GOT3 (cell line): ENCODE results near the gene CEP63.
A peak's percentile ranks its signal among the peaks of the same experiment; 100 is the strongest.
"Not testable (repeated sequence)": the region's sequence is repeated elsewhere in the genome, so short reads cannot be mapped to it uniquely, and the experiment has no call there.

ENCODE experiments used
- DNase-seq: peaks from one replicate; lab custom pipeline; 2025; ENCODE audit warnings: mixed read lengths; lab: John Stamatoyannopoulos, UW

Gene CEP63

DNA sequence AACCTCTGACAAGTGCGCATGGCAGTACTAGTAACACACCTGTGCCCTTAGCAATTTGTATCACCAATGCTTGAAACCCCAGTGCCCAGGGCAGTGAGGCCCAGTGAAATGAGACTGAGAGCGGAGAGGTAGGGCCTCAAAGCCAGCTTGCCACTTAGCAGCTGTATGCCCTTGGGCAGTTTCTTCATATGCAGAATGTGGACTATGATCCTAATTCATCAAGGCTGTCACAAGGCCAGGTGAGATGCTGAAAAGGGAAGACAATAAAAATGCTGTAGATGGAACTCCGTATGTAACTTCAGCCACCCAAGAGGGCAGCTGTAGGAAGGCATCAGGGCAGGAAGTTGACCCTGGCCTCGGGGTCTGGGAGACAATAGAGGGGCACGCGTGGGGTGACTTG, 90.6 kb downstream of the CEP63 start:
- no peak for DNase-seq

DNA sequence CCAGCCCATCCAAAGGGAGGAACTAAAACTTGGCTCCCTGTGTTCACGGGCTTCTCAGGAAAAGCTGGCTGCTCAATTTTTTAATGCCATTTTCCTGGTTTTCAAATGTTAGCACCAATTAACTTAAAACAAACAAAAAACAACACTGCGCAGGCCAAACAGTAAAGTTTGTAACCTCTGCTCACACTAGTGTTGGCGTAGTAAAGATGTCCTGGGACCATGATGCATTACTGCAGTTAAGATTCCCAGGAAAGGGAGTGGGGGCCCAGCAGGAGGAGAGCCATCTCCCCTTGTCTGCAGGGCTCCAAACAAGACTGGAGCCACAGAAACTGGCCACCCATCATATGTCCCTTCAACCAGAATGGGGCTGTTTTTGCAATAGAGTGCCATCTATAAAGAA, 91.0 kb downstream of the CEP63 start:
- no peak for DNase-seq

DNA sequence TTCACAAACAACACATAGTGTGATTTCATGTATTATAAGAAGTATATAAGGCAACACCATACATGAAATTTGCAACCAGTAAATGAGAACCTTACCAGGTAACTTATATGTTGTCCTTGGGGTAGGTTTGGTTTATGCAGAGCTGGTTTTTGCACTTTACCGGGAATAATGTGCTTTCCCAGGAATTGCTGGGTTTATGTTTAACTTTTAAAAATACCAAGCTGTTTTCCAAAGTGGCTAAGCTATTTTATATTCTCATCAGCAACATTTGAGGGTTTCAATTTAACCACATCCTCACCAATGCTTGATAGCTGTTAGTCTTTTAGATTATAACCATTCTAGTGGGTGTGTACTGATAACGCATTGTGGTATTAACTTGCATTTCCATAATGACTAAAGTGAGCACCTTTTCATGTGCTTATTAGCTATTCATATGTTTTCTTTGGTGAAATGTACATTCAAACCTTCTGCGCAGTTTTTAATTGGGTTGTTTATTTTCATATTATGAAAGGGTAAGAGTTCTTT, 93.3 kb downstream of the CEP63 start:
- DNase-seq: no peak

DNA sequence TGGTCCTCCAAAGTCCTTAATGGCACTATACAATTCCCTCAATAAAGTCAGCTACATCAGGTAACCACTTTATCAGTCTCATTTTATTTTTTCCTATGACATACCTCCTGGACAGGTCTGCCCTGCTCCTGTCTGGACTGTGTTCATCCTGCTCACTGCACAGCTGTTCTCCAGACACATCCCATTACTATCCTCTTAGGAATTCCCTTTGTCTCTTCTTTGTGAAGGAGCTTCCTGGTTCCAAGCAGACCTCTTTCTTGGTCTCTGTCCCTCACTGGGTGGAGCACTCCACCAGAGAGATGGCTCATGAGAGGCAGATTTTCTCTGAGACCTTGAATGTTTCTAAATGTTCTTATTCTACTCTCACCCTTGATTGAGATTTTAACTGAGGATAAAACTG, 104.9 kb downstream of the CEP63 start:
- DNase-seq: no peak

DNA sequence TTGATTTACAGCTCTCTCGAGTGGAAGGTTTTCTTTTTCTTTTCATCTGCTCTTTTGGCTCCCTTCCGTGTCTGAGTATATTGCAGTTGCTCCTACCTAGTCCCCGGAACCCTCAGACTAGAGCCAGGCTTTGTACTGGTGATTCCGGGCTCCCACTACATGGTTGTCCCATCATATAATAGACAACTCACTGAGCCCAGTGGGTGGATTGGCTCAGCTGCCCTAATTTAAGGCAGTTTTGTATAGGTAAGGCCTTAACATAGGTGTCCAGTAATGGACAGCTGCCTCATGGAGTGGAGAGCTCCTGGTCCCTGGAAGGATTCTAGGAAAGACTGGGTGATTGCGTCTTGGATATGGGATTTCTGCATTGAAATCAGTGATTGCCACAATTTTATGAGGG, 106.9 kb downstream of the CEP63 start:
- no peak for DNase-seq

DNA sequence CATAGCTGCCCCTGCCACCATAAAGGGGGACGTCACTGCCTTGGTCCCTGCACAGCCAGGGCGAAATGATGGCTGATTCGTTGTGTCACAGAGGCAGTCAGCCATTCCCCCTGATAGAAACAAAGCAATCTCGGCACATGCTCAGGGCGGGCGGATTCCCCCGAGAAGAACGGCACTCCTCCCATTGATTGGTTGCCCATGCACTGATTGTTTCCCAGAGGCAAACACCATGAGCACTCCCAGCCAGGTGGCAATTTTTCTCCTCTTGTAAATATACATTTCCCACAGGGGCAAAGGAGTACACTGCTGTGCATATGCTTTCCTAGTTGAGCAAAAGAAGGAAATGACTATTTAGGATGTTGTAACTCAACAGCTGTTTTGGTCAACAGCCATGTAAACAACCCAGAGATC, 108.5 kb downstream of the CEP63 start:
- DNase-seq: no peak

DNA sequence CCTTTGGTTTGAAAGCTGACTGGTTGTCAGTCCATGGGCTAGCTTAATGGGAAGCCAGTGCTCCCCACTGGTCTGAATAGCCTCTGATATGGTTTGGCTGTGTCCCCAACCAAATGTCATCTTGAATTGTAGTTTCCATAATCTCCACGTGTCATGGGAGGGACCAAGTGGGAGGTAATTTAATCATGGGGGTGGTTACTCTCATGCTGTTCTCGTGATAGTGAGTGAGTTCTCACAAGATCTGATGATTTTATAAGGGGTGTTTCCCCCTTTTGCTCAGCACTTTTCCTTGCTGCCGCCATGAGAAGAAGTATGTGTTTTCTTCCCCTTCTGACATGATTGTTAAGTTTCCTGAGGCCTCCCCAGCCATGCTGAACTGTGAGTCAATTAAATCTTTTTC, 109.1 kb downstream of the CEP63 start:
- not testable (repeated sequence) for DNase-seq

DNA sequence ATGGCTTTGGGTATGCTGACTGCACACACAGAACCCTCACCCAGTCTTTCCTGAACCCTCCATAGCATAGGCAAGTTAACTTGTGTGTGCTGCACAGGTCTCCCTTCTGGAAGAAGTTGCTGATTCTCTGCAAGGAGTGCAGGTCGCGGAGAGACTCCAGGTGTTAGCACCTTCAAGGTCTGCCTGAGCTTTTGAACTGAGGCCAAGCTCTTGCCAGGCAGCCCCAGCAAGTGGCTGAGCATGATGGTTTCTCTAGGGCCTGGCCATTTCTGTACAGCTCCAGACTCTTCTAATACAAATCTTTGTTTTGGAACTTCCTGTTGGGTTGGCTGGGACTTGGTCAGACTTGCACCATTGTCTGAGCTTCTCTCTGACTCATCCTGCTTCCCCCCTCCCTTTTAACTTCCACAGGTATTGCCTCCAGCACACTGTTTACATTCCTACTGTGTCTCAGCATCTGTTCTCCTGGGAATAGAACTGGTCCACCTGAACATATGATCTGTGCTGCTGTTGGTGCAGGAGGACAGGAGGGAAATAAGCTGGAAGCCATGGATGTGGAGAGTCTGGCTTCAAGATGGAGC, 111.6 kb downstream of the CEP63 start:
- no peak for DNase-seq

DNA sequence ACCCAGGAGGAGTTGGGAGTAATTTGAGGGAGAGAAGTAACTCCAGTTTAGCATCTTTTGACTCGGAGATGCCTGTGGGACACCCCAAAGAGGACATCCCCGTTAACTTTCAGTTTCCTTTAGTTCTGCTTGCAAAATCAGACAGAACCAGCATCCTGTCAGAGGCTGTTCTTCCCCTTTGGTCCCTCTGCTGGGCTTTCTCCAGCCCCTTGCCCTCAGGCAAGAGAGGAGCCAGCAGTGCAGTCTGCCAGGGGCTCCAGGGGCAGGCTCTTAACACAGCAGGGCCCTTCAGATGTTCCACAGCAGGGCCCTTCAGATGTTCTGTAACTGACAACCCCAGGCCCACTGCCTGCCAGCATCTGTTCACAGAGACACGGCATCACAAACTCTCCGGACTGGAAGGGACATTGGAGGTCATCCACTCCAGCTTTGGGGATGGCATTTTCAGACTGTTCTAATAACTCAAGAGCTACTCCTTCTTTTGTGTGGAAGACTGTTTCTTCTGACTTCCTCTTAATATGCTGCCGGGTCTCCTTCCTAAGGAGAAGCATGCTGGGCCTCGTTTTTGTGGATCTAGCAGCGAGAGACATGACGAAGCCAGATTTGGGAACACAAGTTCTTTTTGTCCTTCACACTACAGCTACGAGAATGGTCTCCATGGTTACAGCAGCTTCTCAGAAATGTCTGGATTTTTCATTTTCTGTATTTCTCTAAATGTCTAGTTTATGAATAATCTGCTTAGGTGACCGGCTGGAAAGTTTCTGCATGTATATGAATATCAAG, 113.1 kb downstream of the CEP63 start:
- no peak for DNase-seq

DNA sequence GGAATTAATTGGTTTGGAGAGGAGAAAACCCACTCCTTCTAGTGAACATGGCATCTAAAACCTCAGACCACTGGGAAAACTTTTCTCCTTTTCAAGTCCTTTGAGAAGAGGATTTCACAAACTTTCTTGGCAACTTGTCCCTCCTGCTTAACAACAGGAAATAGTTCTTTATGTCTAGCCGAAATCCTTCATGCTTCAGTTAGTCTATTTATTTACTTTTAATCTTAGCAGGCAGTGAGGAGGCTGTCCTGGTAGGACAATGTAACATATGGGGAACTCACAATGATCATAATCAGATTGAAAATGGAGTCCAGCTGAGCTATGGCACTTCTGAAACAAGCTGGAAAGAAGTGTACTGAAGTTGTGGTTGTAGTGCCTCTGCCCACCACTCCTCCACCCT, 114.3 kb downstream of the CEP63 start:
- no peak for DNase-seq

DNA sequence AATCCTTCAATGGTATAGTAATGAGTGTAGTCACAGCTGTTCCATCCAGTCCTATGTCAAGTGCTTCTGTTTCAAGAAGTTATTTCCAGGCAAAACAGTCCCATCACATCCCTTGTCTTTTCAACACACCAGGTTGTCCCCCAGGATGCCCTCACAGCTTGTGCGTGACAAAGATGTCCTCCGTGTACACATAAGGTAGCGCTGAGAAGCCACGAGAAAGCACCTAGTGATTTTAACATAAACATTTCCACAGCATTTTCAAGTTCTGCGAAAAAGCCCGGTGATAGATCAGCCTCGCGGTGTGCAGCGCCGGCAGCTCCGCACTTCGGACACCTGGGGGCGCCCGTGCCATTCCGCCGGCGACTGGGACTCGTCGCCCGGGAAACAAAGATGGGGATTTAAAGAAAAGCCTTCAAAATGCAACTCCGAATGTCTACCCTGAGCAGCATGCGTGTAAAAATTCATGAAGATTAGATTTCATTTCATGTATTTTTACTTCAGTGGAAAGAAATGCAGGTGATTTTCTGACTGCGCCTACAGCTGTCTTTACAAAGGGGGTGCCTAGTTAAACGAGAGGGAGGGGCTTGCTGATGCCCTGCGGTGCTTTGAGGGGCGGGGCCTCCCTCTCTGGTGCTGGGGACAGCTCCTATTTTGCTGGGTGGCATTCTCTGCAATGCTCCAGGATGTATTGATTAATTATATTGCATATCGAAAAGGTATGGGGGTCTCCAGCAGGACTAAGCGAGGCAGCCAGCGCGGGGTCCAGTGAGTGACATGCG, 115.0 kb downstream of the CEP63 start:
- peak; percentile 66 for DNase-seq

DNA sequence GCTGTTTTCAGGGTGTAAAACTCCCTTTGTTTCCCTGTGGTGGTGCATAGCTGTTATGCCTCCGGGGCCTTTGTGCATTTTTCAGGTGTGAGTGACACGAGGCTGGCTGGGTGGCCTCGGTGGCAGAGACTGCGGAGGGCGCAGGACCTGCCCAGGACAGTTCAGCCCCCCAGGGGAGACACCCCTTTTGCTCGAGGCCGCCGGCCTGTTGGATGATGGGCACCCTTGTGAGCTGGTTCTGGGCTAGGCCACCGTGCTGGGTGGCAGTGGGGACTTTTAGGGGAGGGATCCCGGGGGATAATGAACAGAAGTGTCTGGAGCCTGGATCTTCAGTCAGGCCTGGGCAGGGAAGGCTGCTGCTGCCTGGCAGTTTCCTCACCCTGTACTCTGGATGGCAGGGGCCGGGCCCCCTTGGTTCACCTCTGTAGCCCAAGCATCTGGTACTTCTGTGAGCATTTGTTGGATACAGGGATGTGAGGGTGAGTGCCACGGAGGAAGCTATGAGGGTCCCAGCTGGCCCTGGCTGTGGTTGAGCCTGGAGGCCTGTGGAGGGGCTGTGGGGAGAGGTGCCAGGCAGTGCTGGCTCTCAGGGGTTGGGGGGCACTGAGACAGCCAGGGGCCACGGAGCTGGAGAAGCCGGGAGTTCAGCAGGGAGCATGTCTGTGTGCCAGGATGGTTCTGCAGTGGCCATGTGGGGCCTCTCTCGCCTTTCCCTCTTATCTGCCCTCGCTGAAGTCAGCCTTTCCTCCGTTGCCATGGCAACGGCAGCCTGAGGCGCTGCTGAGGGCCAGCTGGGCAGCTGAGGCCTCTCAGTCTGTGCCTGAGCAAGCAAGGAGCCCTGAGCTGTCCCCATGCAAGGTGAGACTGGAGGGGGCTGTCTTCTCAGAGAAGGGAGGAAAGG, 115.9 kb downstream of the CEP63 start:
- no peak for DNase-seq

DNA sequence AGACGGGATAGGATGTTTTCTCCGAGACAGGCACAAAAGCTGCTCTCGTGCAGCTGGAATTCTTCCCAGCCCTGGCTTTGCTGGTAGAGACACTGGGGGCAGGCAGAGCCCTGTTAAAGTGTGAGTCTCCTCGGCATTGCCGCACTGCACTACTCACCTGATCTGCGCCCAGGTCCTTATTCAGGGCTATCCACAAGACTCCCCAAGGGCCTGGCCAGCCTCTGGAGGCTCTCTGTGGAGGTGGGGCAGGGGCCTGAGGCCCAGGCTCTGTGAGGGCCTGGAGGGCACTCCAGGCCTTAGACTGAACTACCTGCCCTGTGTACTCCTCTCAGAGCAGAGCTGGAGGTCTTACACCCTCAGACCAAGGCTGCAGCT, 116.6 kb downstream of the CEP63 start:
- DNase-seq: no peak

DNA sequence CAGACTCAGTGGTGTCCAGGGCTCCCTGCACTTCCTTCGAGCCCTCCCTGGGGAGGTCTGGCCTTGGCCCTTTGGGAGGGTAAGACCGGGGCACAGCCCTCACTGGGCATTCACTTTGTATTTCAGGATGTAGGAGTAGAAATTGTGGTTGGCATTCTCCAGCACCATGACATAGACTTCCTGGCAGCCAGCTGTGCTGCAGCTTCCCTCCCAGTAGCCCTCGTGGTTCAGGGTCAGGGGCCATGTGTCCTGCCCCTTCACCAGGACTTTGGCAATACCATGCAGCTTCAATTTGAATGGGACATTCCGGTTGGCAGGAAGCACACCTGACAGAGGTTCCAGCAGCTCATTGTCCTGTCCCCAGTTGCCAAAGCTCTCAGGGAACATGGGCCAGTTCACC, 117.6 kb downstream of the CEP63 start:
- DNase-seq: no peak

DNA sequence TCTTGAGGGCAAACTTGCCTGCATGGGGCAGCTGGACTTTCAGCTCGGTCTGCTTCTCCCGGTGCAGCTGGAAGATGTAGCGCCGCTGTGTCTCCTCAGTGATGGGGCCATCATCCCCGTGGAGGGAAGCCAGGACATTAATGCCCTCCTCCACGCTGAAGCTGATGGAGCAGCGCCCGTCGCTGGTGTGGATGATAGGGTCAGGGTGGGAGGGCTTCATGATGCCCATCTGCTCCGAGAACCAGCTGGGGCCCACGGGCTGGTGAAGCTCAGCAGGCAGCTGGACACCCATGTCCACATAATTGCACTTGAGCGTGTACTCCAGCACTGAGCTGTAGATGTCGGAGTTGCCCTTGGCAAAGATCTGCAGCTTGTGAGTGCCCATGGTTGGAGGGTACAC, 118.1 kb downstream of the CEP63 start:
- DNase-seq: no peak

DNA sequence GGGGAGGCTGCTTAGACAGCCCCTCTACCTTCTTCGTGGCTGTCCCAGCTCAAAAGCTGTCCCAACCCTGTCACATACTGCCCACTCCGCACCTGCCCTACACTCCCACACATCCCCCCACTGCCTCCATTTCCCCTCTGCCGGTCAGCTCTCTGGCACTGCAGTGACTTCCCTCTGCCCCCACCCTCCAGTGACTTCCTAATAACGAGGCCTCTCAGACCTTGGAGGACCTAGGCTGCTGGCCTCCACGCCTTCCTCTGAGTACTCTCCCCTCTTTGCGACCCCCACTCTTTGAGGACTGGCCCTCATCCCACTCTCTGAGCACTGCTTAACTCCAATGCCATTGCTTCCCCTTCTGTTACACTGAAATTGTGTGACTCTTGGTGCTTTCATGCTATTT, 119.7 kb downstream of the CEP63 start:
- DNase-seq: no peak

DNA sequence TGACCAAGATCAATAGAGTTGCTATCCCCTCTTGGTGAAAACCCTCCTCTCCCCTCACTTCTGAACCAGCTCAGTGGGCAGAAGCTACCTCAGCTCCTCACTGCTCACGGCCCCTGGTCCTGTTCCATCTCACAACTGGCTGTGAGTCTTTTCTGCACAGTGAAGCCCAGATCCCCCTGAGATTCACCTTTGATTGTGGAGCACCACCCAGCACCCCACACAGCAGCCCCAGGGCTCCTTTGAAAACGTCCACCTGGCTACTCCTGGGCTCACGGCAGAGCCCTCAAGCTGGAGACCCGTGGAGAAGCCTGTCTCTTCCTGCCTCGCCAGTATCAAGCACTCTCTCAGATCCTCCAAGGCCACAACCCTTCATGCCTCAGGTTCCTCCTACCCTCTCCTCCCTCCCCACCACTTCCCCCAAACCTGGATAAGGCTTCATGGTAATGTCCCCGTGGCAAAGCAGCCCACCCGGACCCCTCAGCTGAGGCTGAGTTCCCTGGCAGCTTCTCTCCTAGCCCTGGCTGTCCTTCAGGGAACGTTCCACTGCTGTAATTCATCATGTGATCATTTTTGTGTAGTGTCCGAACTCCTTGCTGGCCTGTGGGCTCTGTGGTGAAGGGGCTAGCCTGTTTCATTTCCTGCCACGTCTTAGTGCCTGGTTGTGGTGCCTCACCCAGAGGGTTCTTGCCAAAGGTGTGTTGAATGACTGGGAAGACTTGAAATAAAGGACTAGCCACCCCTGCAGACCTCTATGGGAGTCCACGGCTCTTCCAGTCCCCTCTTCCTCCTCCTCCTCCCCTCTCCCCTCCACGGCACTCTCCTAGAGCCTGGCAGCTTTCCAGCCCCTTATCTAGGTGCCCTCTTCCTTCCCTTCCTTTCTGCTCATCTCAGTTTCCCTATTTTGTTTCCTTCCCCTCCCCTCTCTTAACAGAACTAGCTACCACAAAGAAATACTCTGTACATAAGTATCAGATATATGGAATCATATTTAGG, 120.5 kb downstream of the CEP63 start:
- DNase-seq: no peak

DNA sequence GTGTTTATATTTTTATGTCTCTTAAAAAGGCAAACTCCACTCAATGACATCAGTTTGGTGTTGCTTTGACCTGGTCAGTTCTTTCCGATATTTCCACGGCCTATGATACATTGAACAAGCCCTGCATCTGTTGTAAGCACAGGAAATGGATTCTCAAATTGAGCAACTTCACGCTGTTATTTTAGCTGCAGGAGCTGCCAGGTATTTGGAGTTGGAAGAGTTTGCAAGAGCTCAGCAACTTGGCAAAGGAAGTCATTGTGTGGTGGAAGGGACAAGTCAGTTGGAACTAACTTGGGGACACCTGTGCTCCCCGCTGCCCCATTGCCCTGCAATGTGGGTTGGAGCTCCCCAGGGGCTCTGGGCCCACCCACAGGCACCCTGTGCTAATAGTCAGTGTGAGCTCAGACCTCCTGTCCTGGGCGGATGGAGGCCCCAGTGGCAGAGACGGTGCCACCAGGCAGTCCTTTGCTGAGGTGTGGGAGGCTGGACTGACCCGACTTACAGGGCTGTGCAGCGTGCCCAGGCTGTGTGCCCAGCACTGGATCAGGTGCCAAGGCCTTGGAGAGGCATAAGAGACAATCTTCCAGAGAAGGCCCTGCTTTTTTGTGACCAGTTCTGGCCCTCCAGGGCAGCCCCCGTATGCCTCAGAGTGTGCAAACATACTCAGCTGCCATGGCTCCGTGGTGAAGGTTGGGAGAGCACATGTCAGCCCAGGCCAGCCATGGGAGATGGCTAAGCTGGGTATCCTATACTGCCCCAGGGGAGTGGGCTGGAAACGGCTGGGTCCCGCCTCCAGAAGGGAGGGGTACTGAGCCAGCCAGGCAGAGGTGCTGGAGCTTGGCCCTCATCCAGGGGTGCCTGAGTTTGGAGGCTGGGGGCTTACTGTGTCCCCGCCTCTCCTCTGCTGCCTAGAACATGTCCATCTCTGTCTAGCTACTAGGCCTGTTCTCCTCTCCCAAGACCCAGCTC, 121.5 kb downstream of the CEP63 start:
- no peak for DNase-seq

DNA sequence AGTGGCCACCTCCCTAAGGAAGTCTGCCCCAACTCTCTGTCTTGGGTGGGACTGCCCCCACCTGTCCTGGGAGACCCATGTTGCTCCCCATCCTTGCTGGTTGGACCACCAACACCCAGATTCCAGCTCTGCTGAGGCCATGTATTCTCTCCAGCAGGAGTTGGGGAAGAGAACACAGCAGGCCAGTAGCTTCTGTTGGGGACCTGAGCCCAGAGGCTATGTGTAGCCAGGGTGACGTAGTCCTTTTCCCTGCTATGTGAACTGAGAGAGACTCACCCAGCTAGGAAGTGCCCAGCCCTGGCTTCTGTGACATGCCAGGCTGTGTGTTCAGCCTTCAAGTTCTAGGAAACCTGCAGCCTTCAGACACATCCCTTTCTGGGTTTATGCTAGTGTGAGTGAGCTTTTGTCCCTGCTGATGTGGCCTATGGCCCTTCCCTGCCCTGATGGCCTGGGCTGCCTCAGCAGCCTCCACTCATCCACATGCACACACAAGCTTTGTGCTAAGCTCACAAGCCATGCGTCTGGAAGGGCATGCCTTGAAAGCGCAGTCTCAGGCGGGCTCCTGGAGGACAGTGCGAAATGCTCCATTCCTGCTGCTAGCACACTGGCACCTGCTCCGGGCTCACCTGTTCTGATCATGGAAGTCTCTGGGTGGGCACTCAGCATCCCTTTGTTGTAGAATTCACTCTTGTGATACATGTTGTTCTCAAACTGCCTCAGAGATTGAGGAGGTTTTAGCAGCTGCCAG, 122.3 kb downstream of the CEP63 start:
- DNase-seq: no peak
